T-helper 1 cell treated with Interleukin-12 subunit alpha and Interleukin-12 subunit beta and Interleukin-4 antibody, amounts not matched to agents 30 μg/mL and 1 μg/mL, for 36 hours (primary cell): ENCODE results near the gene CNOT2.
"Not testable (repeated sequence)": the region's sequence is repeated elsewhere in the genome, so short reads cannot be mapped to it uniquely, and the experiment has no call there.

Experiments used
- H3K27ac Mint-ChIP-seq: one replicate; pipeline ENCODE4 v1.8.0; 2021; ENCODE audit warnings: mild to moderate bottlenecking, mixed read lengths
- H3K27me3 Mint-ChIP-seq: one replicate; pipeline ENCODE4 v1.8.0; 2021; ENCODE audit warnings: low read depth, mixed read lengths
- H3K36me3 Mint-ChIP-seq: one replicate; pipeline ENCODE4 v1.8.0; 2021; ENCODE audit warnings: low read depth, mixed read lengths
- H3K4me1 Mint-ChIP-seq: one replicate; pipeline ENCODE4 v1.8.0; 2021; ENCODE audit warnings: low read depth, mixed read lengths
- H3K4me3 Mint-ChIP-seq: one replicate; pipeline ENCODE4 v1.8.0; 2021; ENCODE audit warnings: mild to moderate bottlenecking, moderate library complexity, mixed read lengths
- H3K9me3 Mint-ChIP-seq: one replicate; pipeline ENCODE4 v1.8.0; 2021; ENCODE audit warnings: mixed read lengths

CNOT2 gene

DNA sequence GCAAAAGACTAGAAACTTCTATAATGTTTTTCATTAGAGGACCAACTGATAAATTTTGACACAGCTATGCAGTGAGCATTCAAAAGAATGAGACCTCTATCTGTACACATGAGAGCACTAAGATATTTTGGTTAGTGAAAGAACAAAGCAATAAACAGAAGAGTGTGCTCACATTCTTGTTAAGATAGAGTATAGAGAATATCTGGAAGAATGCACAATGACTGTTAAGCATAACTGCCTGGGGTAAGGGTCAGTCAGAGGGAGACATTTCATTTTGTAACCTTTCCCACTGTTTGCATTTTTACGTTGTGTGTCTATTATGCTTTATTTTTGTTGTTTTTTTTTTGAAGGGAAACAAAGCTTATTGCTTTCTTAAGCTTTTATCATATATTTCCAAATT, 143.5 kb downstream of the CNOT2 start:
- no peaks in the 10 kb centered on the region for H3K4me1 Mint-ChIP-seq
- H3K4me3 Mint-ChIP-seq: no peak overlapping the region
- no peaks in the 10 kb centered on the region for H3K9me3 Mint-ChIP-seq
- no peak overlapping the region for H3K27ac Mint-ChIP-seq
- H3K27me3 Mint-ChIP-seq: peaks cover 3% of the 10 kb centered on the region
- H3K36me3 Mint-ChIP-seq: no peaks in the 10 kb centered on the region

- Mint-ChIP-seq H3K27me3 (peaks cover 3% of the 10 kb centered on the region), H3K4me1 (no peaks in the 10 kb centered on the region), H3K9me3 (no peaks in the 10 kb centered on the region), H3K36me3 (no peaks in the 10 kb centered on the region), H3K27ac (no peak overlapping the region), H3K4me3 (no peak overlapping the region)
Measured at GRCh38 chr12:70389678-70390077, 146.4 kb downstream of the CNOT2 start.

GRCh38 chr12:70392631-70393030, 149.4 kb downstream of the CNOT2 start:
- not testable (repeated sequence) for H3K4me1 Mint-ChIP-seq, H3K27ac Mint-ChIP-seq, H3K4me3 Mint-ChIP-seq, H3K27me3 Mint-ChIP-seq, H3K9me3 Mint-ChIP-seq, H3K36me3 Mint-ChIP-seq

- Mint-ChIP-seq H3K4me1 (no peaks in the 10 kb centered on the region), H3K4me3 (no peak overlapping the region), H3K36me3 (no peaks in the 10 kb centered on the region), H3K27ac (no peak overlapping the region), H3K9me3 (no peaks in the 10 kb centered on the region), H3K27me3 (no peaks in the 10 kb centered on the region)
Measured at GRCh38 chr12:70393787-70394499, 150.7 kb downstream of the CNOT2 start.

- H3K27me3 Mint-ChIP-seq: no peaks in the 10 kb centered on the region
- no peak overlapping the region for H3K4me3 Mint-ChIP-seq
- no peaks in the 10 kb centered on the region for H3K9me3 Mint-ChIP-seq
- no peaks in the 10 kb centered on the region for H3K36me3 Mint-ChIP-seq
- no peaks in the 10 kb centered on the region for H3K4me1 Mint-ChIP-seq
- no peak overlapping the region for H3K27ac Mint-ChIP-seq
Measured at GRCh38 chr12:70398002-70398401, 154.8 kb downstream of the CNOT2 start.

DNA sequence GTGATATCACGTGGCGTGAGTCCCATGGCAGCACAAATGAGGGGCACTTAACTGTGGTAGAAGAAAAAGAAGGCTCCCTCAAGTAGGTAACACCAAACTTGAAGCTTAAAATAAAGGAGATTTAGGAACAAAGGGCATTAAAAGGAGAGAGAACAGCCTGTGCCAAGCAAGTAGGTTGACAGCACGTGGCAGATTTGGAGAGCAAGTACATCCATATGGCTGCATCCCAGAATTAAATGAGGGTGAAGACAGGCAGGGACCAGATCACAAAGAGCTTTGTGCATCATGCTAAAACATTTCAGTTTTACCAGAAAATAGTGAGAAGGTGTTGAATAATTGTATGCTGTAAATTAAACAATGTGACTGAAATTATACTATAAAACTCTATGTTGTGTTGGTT, 155.6 kb downstream of the CNOT2 start:
- H3K36me3 Mint-ChIP-seq: no peaks in the 10 kb centered on the region
- H3K9me3 Mint-ChIP-seq: no peaks in the 10 kb centered on the region
- H3K27ac Mint-ChIP-seq: no peak overlapping the region
- no peak overlapping the region for H3K4me3 Mint-ChIP-seq
- no peaks in the 10 kb centered on the region for H3K4me1 Mint-ChIP-seq
- no peaks in the 10 kb centered on the region for H3K27me3 Mint-ChIP-seq

DNA sequence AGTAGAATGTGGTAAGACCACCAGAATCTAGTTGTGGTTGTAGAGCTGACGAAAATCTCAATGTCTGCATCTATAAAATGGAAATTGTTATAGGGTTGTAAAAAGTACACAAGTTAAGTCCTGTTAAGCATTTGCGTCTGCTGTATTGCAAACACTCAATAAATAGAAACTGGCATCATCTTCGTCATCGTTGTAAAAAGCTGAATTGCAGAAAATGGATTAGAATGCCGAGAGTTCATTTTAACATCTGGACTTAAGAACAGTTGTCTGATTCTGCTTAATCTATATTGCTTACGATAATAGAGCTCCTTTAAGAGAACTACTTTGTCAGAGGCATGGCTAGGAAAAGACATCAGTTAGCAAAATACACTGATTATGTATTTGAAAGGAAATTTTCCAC, 156.1 kb downstream of the CNOT2 start:
- no peak overlapping the region for H3K27ac Mint-ChIP-seq
- no peak overlapping the region for H3K4me3 Mint-ChIP-seq
- no peaks in the 10 kb centered on the region for H3K4me1 Mint-ChIP-seq
- no peaks in the 10 kb centered on the region for H3K27me3 Mint-ChIP-seq
- no peaks in the 10 kb centered on the region for H3K36me3 Mint-ChIP-seq
- H3K9me3 Mint-ChIP-seq: no peaks in the 10 kb centered on the region

DNA sequence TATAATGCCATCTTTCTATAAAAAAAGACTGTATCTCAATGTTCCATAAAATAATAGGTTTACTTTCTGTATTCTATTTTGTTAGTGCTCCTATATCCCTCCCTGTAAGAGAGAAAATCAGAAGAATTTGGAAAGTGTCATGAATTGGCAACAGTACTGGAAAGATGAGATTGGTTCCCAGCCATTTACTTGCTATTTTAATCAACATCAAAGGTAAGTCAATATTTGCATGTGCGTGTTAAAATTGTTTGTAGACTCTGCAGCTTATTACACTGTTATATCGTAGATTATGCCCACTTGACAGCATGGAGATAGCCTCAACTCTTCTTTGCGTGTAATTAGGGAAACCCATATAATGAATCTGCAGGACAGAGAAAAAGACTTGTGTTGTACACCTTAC, 156.9 kb downstream of the CNOT2 start:
- no peak overlapping the region for H3K4me3 Mint-ChIP-seq
- no peak overlapping the region for H3K27ac Mint-ChIP-seq
- H3K4me1 Mint-ChIP-seq: no peaks in the 10 kb centered on the region
- H3K9me3 Mint-ChIP-seq: no peaks in the 10 kb centered on the region
- no peaks in the 10 kb centered on the region for H3K36me3 Mint-ChIP-seq
- no peaks in the 10 kb centered on the region for H3K27me3 Mint-ChIP-seq

- Mint-ChIP-seq H3K9me3 (no peaks in the 10 kb centered on the region), H3K27me3 (no peaks in the 10 kb centered on the region), H3K27ac (no peak overlapping the region), H3K4me1 (no peaks in the 10 kb centered on the region), H3K36me3 (no peaks in the 10 kb centered on the region), H3K4me3 (no peak overlapping the region)
Measured at GRCh38 chr12:70402597-70402996, 159.4 kb downstream of the CNOT2 start.

- no peak overlapping the region for H3K27ac Mint-ChIP-seq
Measured at GRCh38 chr12:70403826-70404225, 160.6 kb downstream of the CNOT2 start.

More at GRCh38 chr12:70403826-70404225, 160.6 kb downstream of the CNOT2 start:
- no peaks in the 10 kb centered on the region for H3K9me3 Mint-ChIP-seq
- no peaks in the 10 kb centered on the region for H3K4me1 Mint-ChIP-seq
- no peaks in the 10 kb centered on the region for H3K27me3 Mint-ChIP-seq
- H3K4me3 Mint-ChIP-seq: no peak overlapping the region
- no peaks in the 10 kb centered on the region for H3K36me3 Mint-ChIP-seq
